HS-5 (cell line): ENCODE results near the gene MAST2.
"Not testable (repeated sequence)": the region's sequence is repeated elsewhere in the genome, so short reads cannot be mapped to it uniquely, and the experiment has no call there.

Experiments
- DNase-seq: peaks from one replicate; pipeline ENCODE4 v3.0.0-alpha.2; 2012; ENCODE audit warnings: low read depth

The MAST2 gene

DNA sequence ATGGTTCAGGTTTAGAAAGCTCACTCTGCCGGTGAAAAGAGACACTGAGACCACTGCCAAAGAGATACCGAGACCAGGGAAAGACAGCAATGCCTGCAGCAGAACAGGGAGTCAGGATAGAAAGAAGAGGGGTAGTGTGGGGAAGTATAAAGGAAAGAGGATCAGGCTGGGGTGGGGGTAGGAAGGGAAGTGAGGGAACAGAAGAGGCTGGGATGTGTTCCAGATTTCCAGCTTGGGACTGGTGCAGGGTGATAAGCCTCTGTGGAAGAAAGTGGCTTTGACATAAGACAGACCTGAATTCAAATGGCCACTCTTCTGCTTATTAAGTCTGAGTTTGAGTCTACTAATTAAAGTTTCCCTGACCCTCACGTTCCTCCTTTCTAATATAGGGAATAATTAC, 223.1 kb downstream of the MAST2 start:
- no peak for DNase-seq

DNA sequence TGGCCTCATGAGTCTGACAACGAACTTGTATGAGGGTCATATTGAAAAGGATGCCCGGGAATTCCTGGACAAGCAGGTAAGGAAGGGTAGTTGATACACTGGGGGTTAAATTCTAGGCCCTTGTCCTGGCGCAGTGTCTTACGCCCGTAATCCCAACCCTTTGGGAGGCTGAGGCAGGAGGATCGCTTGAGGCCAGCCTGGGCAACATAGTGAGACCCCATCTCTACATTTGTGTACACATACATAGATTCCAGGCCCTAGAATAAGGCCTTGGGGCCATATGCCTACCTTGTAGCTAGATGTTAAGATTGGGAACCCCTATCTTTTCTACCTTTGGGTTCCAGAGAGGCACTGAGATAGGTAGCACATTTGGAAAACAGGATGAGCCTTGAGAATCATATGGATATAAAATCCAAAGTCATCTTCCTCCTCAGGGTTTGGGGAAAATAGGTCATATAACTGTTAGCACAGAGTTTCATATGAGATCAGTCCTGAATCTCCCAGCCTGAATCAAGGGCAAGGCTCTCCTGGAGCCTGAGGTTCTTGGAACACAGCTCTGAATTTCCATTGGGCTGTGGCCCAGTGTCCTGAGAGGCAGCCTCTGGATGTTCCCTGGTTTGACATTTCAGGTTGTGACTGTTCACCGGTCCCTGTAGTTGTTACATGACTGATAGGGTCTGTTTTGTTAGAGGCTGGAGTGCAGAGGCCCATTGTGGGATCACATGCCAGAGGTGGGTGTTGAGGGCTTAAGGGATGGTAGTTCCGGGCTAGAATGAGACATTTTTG, 224.6 kb downstream of the MAST2 start:
- no peak for DNase-seq

DNA sequence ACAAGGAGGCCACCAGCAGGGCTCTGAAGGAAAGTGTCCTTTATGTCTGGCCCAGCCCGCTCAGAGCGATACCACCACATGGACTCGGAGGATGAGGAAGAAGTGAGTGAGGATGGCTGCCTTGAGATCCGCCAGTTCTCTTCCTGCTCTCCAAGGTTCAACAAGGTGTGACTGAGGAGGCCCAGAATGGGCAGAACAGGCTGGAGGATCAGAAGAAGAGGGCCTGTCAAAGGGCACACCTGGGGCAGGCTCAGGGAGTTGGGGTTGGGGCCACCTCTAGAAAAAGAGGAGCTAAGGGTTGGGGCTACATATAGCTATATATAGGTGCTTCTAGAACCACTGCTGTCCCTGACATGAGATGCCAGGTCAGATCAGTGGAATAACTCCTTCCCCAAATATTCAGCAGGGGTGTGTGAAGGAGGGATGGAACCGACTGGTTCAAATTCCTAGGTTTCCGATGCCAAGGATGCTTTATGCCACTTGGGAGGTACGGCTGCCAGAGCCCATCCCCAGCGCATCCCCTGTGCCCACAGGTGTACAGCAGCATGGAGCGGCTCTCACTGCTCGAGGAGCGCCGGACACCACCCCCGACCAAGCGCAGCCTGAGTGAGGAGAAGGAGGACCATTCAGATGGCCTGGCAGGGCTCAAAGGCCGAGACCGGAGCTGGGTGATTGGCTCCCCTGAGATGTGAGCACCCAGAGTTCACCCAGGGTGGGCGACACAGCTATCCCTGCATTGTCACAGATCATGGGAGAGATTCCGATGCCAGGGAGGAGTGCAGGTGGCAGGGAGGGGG, 226.9 kb downstream of the MAST2 start:
- DNase-seq, result no peak

- no peak for DNase-seq
Observed at GRCh38 chr1:46030876-46031660, 227.7 kb downstream of the MAST2 start.

DNA sequence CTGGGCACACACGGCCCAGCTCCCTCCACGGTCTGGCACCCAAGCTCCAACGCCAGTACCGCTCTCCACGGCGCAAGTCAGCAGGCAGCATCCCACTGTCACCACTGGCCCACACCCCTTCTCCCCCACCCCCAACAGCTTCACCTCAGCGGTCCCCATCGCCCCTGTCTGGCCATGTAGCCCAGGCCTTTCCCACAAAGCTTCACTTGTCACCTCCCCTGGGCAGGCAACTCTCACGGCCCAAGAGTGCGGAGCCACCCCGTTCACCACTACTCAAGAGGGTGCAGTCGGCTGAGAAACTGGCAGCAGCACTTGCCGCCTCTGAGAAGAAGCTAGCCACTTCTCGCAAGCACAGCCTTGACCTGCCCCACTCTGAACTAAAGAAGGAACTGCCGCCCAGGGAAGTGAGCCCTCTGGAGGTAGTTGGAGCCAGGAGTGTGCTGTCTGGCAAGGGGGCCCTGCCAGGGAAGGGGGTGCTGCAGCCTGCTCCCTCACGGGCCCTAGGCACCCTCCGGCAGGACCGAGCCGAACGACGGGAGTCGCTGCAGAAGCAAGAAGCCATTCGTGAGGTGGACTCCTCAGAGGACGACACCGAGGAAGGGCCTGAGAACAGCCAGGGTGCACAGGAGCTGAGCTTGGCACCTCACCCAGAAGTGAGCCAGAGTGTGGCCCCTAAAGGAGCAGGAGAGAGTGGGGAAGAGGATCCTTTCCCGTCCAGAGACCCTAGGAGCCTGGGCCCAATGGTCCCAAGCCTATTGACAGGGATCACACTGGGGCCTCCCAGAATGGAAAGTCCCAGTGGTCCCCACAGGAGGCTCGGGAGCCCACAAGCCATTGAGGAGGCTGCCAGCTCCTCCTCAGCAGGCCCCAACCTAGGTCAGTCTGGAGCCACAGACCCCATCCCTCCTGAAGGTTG, 231.4 kb downstream of the MAST2 start:
- DNase-seq, result no peak

DNA sequence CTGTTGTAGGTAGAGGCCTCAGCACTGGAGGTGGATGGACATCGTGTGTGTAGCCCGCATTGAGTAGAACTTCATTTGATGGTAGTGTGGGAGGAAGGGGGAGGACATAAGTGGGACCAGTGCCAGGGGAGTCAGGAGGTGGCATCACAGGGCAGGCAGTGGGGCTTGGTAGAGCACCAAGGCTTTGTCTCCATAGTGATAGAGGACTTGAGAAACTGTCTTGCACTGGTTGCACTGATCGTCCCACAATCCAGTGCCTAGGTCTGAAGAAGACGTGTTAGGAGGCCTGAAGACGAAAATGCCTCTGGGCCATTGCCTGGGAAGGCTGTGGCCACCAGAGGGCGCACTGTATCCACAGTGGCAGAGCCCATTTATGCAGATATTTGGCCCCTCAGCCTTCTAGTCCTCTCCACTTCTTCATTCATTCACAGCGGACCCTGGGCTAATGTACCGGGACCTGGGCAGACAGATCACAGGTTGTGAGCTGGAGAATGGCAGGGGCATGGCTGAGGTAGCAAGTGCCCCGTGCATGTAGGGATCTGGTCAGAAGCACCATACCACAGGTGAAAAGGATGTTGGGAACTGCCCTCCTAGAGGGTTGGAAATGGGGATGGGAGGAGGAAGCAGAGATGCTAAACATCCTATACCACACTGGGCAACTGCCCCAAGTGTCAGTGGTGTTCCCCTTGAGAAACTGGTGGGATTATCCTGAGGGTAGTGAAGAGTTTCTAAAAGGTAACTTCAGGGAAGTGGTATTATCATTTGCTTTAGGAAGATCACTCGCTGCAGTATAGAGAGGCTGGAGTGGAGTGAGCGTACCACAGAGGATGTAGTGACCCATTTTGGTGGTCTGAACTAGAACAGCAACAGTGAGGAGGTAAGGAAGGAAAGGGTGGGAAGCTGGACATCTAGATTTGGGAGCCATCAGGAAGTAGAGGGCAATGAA, 233.8 kb downstream of the MAST2 start:
- peak; percentile 46 for DNase-seq

DNA sequence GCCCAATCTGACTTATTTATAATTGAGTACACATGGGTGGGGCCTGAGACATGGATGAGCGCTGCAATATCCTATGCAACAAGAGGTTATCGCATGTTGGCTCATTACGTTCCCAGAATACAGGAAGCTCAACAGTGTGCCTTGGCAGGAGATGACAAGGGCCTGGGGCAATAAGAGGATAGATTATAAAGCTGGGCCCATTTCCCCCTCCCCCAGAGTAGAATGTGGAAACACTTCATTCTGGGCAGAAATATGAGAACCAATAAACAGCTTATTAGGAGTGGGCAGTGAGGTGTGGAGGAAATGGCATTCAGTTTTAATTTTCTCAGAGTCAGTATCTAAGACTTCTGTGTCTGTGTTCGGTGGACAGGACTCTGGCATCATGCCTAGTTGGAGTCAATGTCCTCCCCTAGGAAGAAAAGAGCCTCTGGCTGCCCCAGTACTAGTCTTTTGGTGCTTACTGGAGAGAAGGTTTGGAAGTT, 236.2 kb downstream of the MAST2 start:
- DNase-seq, result peak; percentile 11

DNA sequence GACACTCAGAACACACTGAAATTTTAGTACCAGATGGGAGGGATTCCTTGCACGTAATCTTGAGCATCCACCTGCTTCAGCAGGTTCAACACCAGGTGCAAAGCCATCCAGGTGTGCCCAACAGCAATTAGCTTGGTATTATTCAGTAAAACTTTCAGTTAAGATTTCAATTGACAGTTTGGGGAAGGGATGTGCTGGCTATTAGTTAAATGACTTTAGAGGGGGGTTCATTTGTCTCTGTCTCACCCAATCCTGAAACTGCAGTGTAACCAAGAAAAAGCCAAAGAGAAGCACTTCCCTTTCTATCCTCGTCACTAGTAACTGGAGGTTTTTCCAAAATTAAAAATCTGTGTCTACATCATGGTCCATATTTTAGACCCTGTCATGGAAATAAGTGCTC, 238.1 kb downstream of the MAST2 start:
- DNase-seq, result no peak

- DNase-seq, result no peak
Observed at GRCh38 chr1:46041974-46042373, 238.6 kb downstream of the MAST2 start.

DNA sequence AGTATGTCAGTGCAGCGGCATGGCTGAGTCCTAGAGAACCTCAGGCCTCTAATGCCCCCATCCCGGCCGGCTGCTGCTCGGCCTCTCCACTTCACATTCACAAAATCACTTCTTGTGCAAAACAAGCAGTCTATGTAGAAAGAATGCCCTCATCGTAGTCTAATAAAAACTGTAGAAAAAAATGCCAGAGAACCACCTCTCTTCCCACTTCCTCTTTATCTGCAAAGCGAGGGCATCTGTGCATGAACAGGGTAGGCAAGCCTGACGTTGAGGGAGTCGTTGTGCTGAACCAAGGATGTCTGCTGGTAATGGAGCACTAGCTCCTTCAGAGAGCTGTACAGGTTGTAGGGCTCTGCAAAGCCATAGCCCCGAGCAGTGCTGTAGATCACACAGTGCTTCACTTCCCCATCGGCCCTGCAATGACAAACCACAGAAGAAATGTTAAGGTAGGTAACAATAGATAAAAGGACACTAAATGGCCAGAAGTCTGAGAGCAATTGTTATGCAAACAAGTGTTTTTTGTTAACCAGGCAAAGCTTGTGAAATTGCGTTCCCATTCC, 240.1 kb downstream of the MAST2 start:
- no peak for DNase-seq

DNA sequence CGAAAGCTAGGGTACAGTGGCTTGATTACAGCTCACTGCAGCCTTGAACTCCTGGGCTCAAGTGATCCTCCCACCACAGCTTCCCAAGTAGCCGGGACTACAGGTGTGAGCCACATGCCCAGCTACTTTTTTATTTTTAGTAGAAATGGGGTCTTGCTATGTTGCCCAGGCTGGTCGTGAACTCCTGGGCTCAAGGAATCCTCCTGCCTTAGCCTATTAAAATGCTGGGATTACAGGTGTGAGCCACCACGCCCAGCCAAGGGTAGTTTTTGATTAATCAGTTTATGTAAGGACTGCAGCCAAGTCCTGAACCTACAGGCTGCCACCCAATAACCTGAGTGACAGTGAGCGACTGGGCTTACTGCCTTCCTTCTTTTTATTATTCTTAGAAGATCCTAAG, 240.7 kb downstream of the MAST2 start:
- no peak for DNase-seq

DNA sequence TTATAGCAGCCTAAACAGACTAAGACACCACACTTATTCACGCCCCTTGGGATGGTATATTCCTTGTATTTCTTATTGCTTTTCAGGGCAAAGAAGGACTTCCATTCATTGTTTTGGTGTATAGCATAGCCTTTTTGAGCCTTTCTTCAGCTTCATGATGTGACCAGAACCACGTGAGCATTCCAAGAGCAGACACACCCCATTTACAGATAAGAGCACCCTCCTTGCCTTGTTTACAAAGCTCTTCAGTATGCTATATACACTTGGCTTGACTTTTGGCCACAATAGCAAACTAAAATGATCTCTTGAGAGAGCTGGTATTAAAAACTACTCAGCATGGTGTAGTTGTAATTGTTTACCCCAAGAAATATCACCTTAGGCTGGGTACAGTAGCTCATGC, 250.3 kb downstream of the MAST2 start:
- DNase-seq, result no peak

GRCh38 chr1:46056325-46056724, 252.9 kb downstream of the MAST2 start:
- no peak for DNase-seq

DNA sequence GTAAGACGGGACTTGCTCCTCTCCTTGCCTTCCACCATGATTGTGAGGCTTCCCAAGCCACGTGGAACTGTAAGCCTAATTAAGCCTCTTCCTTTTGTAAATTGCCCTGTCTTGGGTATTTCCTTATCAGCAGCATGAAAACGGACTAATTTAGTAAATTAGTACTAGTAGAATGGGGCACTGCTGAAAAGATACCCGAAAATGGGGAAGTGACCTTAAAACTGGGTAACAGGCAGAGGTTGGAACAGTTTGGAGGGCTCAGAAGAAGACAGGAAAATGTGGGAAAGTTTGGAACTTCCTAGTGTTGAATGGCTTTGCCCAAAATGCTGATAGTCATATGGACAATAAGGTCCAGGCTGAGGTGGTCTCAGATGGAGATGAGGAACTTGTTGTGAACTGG, 253.8 kb downstream of the MAST2 start:
- DNase-seq, result not testable (repeated sequence)

DNA sequence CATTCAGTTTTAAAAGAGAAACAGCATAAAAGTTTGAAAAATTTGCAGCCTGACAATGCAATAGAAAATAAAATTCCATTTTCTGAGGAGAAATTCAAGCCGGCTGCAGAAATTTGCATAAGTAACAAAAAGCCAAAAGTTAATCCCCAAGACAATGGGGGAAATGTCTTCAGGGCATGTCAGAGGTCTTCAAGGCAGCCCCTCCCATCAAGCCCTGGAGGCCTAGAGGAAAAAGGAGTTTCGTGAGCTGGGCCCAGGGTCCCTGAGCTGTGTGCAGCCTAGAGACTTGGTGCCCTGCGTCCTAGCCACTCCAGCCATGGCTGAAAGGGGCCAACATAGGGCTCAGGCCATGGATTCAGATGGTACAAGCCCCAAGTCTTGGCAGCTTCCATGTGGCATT, 254.4 kb downstream of the MAST2 start:
- DNase-seq, result no peak

- no peak for DNase-seq
Observed at GRCh38 chr1:46058936-46059335, 255.5 kb downstream of the MAST2 start.

DNA sequence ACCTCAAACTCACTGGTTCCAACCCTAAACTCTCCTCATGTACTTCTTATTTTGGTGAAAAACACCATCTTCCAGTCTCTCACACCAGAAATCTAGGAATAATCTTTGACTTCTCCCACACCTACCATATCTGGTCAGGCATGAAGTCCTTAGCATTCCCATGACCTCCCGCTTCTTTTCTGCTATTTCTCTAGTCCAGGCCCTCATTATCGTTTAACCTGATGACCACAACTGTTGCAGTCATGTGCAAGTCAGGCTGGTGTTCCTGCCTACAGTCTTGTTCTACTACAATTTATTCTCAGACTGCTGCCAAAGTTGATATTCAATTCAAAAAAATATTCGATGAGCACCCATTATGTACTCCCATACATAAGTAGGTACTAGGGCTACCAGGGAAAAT, 257.7 kb downstream of the MAST2 start:
- no peak for DNase-seq

DNA sequence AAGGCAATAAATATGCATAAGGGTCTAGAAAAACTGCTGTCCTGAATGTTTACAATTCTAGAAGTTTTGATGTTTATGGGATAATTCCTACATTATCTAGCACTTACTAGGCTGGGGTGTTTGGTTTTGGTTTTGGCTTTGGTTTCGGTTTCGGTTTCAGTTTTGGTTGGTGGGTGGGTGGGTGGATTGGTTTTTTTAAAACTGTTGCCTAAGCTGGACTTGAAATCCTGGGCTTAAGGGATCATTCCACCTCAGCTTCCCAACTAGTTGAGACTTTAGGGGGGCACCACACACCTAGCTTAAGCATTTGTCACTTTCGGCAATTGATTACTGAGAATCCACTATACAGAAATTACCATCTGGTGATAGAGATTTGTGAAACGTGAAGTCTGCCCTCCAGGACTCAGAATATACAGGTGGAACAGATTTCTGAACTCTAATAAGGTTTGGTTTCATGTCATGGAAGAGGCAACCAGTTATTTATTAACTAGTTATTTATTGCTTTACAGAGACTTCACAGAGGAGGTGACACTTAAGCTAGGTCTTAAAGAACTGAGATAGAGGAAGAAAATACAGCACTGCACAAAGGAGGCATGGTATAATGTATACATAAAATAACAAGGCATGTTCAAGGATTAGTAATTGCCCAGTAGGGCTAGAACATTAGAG, 259.4 kb downstream of the MAST2 start:
- no peak for DNase-seq

- no peak for DNase-seq
Observed at GRCh38 chr1:46064708-46065107, 261.3 kb downstream of the MAST2 start.
